GM21526 (cell line): ENCODE measurements around the gene CLEC16A.

Experiments
- ATAC-seq: cut with Tn5 transposase; IDR thresholded peaks from one replicate; pipeline ENCODE4 v1.9.1; 2021; ENCODE audit warnings: moderate library complexity; ENCODE audit not compliant: unreplicated experiment, low FRiP score

Gene CLEC16A

DNA sequence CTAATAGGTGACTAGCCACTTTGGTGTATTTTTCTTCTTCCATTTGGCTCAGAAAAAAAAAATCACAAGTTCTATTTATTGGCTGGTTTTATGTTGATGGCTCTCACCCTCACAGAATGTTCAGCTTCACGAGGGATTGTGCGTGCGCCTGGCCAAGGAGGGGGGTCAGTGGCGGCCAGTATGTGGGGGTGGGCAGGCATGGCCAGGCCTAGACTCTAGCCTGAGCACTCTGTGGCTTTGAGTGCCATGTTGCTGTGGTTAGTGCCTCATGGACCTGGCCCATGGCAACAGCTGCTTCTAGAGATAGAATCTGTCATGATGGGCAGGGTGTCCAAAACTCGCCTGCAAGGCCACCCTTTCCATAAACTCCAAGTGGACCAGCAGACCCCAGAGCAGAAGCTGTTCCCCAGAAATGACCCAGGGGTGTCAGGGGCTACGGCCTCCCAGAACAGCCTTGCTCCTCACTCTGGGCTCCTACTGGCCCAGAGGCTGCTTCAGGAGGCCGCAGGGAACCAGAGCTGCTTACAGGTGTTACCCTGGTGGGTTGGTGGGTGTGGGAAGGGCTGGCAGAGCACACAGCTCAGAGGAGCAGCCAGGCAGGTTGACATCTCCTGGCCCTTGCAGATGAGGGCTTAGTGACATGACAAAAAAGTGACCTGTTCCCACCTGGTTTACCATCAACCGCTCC, 186.8 kb downstream of the CLEC16A start:
- ATAC-seq: no peak

DNA sequence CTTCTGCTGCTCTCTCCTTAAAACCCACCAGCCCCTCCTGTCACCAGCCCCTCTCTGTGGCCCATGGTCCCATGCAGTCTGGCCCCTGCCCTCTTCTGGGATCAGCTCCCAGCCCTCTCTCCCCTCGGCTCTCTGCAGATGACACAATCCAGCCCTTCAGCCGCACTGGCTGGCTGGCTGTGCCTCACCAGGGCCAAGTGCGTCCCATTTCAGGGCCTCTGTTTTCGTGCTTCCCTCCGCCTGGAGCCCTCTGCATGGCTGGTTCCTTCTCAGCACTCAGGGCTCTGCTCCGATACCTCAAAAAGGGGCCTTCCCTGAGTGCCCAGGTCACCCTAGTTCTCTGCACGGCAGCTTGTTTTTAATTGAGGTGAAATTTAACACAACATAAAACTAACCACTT, 187.3 kb downstream of the CLEC16A start:
- ATAC-seq: no peak

DNA sequence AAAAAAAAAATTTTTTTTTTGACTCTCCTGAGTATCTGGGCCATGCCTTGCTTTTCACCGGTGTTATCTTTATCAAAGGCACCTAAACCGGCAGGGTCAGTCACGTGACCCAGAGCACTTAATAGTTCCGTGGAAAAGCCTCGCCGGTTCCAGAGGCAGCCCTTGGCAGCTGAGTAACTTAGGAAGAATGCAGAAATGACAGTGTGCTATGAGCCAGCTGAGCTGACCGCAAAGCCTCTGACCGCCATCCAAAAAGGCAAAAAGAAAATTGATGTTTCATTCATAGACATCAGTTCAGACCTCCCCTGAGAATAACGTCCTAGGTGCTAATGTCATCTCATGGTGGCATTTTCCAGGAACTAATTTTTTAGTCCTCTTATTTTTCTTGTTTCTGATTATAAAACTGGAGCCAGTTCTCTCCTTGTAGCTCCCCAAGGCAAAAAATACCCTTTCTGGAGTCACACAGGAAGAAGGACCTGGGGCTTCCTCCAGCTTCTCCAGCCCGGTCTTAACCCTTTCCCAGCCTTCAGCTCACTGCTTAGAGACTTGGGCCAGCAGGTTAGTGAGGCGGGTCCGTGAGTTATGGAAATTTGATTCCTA, 189.1 kb downstream of the CLEC16A start:
- no peak for ATAC-seq

DNA sequence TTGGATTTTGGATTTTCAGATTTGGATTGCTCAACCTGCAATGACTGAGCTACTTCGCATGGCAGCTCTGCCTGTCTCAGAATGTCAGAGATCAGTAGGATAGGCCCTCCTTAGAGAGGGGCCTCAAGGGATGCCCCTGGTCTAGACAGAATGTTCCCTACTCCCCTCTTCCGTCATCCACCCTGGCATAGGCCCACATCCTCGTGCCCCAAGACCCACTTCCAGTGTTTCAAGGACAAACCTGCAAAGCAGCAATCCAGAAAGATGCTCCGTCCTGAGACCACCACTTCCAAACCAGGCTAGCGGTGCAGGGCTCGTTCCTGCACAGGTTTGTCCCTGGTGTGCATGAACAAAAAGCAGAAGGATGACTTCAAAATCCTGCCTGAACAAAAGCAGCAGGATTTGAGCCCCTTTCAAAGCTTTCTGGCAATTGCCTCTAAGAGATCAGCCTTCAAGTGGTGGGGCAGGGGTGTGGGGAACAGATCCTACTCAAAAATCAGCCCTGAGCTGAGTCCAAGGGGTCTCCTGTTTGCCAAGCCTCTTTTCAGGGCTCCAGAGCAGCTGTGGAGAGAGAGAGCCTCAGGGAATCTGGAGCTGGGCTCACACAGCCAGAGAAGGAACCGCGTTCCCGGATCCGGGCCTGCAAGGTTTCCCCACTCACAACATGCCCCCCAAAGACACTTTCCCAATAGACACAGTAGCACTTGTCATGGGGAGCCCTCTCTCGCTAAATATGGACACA, 190.5 kb downstream of the CLEC16A start:
- no peak for ATAC-seq

DNA sequence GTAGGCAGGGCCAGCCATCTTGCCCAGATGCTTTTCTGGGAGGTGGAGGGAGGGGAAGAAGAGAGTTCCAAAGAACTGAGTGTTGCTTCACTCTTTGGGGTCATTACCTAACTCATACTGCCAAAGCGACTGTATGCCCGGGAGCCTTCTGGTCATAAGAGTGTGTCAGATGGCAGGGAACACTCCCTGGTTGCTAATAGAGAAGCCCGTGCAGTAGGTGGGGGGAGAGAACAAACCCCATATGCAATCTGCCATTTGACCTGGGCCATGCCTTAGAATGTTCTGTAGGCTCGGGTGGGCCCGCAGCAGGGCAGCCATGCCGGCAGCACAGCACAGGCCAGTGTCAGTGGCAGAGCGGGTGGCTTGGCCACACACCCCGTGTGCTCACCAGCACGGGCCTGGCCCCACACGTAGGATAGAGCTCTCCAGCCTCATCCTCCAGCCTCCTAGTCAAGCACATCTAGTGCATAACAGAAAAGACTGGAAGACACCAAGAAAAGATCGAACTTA, 191.2 kb downstream of the CLEC16A start:
- ATAC-seq: no peak

DNA sequence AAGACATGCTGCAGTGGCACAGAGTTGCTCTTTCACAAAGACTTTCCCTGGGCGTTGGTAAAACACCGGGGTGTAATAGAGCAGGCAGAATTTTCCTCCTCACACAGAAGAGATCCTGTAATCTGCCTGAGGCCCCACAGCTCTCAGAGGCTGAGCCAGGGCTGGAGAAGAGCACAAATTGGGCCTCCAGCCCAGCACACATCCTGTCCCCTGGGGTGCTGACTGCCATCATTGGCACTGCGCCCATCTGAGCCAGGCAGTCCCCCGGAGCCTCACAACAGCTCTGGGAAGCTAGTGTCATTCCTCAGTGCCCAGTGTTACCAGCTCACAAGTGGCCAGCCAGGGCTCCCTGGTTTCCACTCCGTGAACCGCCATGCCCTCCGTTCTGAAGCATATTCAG, 192.2 kb downstream of the CLEC16A start:
- no peak for ATAC-seq

DNA sequence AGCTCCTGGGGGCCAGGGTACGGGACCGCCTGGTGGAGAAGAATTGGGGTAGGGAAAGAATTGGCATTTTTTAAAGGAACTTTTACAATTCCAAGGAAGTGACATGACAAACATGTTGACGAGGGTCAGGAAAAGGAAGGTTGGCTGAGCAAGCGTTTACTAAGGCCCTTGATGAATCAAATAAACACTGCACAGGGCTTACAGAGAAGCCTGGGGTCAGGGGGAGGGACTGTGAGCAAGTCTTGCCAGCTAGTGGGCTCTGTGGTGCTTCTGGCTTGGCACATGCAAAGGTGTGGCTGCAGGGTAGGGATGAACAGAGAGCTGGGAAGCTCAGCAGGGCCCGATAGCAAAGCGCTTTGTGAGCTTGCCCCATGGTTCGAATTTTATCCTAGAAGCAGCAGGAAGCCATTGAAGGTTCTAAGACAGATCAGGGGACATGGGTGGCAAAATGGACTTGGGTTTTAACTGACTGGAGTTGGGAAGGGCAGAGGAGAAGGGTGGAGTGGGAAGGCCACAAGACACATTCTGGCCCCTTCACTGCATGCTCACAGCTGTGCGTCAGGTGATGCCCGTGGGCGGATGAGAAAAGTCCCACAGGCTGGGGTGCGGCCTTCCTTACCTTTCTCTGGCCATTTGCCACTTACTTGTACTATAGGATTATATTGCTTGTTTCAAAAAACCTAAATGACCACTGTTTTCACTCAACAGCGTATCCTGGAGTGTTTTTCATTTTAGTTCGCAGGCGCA, 193.8 kb downstream of the CLEC16A start:
- no peak for ATAC-seq

DNA sequence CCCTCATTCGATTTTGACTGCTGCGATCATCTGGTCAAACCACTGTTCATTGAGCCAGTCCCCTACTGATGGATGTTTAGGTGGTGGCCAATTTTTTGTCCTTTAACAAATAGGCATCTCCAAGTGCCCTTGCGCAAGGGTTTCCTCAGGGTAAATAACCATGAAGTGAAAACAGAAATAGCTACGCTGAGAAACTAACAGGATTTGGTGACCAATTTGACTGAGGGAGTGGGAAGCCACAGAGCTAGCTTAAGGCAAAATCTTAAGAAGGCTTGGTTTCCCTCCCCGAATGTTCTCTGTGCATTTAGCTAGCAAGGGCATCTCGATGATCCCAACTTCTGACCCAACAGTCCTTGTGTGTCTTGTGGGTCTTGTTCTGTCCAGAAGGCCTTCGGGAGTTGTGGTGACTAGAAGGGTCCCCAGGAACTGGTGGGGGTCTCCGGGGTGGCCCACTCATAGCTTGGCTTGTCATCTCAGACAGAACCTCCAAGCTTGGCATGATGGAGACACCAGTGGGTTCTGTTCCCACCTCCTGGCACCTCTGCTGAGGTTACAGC, 194.5 kb downstream of the CLEC16A start:
- ATAC-seq: no peak

DNA sequence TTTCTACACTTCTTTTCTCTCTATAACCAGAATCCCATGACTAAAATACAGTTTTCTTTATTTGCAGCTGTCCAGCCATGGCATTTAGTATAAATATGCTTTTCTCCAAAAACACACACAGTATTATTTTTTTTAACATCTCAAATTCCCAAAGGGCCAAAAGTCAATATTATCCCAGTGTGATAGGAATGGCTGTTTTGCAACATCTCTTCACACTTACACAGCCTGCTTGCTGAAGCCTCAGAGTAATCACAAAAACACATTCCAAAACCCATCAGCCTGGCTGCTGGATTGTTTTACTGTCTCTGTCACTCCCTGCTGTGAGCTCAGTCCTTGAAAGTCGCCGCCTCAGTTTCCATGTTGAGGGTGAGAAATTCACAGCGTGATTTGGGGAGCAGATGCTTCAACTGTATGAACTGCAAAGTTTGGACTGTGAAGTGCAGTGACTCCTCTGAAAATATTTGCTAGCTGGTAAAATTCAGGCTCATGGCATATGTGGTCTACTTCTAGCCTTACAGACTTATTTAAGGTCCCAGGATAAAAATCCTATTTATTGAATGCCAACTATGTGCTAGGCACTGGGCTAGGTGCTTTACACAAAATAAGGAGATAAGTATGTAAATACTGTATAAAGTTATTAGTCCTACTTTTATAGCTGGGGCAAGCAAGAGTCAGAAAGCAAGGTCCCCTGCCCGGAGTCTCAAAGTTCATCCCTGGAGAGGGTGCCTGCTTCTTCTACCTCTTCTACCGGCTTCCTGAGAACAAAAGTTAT, 195.1 kb downstream of the CLEC16A start:
- no peak for ATAC-seq

DNA sequence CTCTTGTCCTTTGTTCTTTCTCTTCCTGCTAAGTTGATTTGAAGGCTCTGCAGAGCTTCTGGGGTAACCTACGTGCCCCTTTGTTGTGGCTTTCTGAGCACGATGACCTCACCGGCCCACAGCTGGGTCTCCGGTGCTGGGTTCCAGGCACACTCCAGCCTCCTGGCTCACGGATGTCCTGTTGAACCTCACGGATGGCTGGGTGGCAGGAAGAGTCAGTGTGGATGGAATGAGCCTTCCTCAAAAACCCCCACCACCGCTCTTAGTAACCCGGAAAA, 195.7 kb downstream of the CLEC16A start:
- no peak for ATAC-seq

DNA sequence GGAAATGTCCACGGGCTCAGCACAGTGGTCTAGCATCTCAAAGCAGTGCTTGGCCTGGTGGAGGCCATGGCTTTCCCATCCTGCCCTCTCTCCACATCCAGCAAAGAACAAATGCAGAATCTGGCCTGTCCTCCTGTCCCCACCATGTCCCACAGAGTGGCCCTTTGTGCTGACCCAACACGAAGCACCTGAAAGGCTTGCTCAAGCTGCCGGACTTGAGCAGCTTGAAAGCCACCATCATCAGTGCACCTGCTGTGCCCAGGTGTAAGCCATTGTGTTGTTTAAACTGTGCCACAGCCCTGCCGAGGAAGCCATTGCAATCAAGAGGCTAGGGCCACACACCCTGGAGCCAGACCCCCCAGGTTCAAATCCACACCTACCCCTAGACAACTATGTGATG, 196.1 kb downstream of the CLEC16A start:
- no peak for ATAC-seq

DNA sequence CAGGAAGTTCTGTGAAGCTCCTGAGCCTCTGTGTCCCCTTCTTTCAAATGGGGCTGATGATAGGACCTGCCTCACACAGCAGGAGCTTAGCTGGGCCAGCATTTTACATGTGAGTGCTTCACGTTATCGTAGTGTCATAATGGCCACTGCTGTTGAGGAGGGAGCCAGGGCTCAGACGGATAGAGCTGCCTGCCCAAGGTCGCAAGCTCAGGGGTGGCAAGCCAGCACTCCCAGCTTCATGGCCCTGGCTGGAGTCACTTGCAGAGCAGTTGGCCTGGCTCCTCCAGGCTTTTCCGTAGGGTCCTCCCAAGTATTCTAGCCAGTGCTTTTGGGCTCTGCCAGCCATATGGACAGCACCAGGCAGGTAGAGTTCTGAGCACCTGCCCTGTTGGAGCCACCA, 196.5 kb downstream of the CLEC16A start:
- ATAC-seq: no peak

DNA sequence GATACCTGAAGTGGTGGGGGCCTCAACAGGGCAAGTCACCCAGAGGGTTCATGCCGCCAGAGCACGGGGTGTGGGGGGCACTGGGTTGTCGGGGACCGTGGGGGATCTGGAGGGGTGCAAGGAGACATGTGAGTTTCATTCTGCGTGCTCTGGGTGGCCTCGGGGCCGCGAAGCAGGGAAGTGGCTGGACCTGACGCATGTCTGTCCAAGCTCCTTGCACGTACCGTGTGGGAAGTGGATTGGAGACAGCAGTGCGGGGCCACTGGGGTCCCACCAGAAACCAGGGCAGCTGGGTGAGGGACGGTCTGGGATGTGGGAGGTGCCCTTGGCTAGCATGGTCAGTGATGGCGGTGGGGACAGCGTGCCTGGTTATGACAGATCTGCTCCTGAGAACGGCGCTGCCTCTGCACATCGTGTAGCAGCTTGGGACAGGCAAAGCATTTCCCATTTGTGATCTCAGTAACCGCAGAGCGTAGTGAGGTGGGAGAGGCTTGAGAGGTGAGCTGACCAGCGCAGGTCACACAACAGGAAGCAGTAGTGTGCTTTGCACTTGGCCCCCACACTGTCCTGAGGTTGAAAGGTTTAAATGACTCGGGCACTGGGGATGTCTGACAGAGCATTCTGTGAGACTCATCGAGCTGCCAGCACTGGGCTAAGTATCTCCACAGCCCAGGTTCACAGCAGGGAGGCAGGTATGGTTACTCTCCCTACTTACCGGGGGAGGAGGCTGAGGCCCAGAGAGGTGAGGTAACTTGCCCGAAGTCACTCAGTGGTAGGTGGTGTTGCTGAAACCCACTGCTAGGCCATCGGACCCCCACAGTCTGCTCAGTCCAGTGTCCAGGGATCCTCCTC, 197.3 kb downstream of the CLEC16A start:
- no peak for ATAC-seq

DNA sequence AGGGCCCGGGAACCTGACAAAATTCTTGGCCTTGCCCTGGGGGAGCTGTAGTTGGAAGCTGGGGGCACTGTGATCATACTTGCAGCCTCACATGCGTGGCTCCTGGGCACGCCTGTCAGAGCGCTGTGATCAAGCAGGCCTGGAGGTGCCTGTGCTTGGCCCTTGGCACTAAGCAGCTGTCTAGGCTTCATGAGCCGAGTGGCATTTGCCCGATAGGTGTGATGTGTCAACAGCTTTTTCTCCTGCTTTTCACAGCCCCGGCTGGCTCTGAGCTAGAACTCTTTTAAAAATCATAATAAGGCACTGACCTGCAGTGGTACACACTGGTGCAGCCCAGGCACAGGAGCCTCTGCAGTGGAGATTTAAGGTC, 197.9 kb downstream of the CLEC16A start:
- ATAC-seq: no peak

DNA sequence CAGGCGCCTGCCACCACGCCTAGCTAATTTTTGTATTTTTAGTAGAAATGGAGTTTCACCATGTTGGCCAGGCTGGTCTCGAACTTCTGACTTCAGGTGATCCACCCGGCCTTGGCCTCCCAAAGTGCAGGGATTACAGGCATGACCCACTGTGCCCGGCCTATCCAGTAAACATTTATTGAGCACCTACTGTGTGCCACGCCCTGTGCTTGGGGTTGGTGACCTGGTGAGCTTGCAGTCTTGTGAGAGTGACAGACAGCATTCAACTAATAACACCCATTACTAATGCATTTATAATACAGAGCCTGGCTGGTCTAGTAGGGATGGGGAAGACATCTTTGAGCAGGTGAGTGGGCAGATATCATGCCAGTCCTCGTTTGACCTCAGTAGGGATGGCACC, 198.6 kb downstream of the CLEC16A start:
- no peak for ATAC-seq

DNA sequence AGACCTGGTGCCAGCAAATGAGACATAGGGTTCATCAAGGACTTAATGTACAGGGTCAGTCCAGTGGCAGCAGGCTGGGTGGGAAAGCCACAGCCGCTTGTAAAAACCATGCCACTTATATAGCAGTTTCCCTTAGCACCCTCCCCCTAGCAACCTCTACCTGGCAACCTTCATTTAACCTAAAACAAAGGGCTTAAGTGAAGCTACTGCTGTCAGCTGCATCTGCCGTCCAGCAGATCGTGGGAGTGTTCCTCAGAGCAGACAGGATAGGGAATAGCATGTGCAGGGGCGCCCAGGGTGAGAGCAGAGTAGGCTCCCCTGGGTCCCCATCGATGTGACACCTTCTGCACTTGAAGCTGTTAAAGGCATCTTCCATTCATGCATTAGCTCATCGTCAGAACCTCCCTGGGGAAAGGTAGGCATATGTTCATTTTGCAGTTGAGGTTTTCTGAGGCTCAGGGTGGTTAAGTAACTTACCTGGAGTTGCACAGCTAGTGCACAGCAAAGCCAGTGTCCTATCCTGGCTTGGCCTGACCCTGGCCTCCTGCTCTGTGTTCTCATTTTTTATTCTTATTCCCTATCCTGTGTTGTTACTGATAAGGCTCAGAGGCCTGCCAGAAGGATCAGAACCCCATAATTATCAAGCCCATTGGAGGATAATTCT, 199.1 kb downstream of the CLEC16A start:
- ATAC-seq: no peak

DNA sequence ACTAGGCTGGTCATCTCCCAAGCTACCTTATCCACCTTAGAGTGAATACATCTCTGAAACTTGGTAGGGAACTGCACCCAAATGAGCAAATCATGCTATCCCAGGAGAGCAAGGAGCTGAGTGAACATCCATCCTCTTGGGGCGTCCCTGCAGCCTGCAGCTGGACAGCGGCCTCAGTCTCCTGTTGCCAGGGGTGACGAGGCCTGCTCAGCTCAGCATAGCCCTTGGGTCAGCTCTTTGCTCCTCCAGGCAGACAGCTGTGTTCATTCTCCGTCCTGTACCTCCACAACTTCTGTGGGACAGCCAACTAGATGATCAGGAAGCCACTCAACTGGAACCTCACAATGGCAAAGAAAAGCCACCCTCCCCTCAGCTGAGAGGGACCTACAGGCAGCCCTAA, 199.8 kb downstream of the CLEC16A start:
- no peak for ATAC-seq

DNA sequence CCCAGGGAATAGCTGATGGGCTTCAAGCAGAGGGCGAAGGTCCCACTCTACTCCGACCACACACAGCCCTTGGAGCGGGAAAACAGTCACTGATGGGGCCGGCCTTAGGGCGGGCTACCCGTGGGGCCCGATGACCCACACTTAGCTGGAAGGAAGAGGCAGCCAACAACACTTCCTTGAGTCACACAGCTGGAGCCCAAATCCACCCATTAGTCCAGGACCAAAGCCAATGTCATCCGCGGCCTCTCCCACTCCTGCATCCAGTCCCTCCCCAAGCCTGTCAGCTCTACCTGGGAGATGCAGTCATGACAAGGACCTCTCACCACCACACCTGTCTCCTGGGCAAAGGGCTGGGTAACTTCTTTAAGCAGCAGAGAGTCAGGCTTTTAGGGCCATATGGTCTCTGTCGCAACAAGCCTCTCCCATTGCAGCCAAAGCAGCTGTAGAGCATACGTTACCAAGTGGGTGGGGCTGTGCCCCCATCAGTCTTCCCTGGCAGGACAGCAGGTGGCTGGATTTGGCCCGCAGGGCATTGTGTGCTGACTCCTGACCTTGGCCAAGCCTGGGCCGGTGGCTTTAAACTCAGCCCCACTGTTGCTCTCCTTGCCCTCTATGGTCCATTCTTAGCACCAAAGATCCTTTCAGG, 200.9 kb downstream of the CLEC16A start:
- ATAC-seq: no peak
